Esophagus mucosa (tissue), 1 donor: ENCODE data around the gene CRTC1. TPM values are rescaled to one million over a fixed set of nuclear protein-coding genes. Genes with fewer than 3 reads are reported as not detected.
A peak's percentile ranks its signal among the peaks of the same experiment; 100 is the strongest.
"Not testable (repeated sequence)": the region's sequence is repeated elsewhere in the genome, so short reads cannot be mapped to it uniquely, and the experiment has no call there.

ENCODE experiments used
- ATAC-seq: fragments of 200-7000 bp; cut with Tn5 transposase; one replicate; pipeline ENCODE4 v1.9.1; 2020
- total RNA-seq: library from RNA; stranded (reverse); gene quantifications from one replicate; pipeline ENCODE4 v1.2.4, GENCODE V29; 2023
- donor health status: DM: yes; HTN: yes; CAD: no.

The CRTC1 gene
- total RNA-seq, 1 donor from 2014 or later: 4.0 TPM

DNA sequence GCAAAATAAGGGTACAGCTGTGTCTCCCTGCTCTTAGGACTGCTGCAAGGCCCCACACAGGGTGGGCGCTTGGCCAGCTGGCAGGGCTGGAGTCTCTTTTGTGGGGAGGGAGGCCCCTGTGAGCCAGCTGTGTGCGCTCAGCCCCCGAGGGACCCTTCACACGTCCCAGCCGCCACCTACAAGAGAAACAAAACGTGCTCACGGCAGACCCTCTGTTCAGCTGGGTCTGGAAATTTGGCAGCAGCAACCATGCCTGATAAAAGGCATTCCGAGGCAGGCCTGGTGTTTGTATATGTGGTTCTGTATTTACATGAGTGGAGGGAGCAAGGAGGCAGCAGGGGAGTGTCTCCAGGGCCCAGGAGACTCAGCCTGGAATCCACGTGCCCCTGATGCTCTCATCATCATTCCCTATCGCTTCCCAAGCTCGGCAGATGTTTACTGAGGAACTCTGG lies 49.7 kb downstream of the CRTC1 start:
- ATAC-seq: no peak

- ATAC-seq: not testable (repeated sequence)
Measured at GRCh38 chr19:18733762-18734332, 50.4 kb downstream of the CRTC1 start.

DNA sequence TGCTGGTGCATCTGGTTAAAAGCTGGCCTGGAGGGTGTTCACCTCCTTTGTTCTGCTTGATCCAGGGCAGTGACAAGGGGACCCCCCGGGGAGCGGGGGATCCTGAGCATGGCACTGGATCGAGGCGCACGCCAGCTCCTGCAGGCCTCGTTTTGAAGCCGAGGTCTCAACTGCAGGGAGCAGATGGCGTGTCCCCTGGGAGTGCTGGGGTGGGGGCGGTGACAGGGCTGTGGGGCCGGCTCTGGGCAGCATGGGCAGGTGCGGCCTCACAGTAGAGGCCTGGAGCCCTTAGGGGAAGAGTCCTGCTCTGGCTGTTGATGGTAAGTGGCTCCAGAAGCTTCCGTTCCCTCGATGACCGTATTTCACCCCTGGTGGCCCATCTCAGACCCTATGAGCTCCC lies 51.8 kb downstream of the CRTC1 start:
- ATAC-seq: no peak

- no peak for ATAC-seq
Measured at GRCh38 chr19:18735752-18736151, 52.3 kb downstream of the CRTC1 start.

GRCh38 chr19:18736415-18737336 lies 53.2 kb downstream of the CRTC1 start:
- no peak for ATAC-seq

GRCh38 chr19:18737337-18737953 lies 54.0 kb downstream of the CRTC1 start:
- no peak for ATAC-seq

DNA sequence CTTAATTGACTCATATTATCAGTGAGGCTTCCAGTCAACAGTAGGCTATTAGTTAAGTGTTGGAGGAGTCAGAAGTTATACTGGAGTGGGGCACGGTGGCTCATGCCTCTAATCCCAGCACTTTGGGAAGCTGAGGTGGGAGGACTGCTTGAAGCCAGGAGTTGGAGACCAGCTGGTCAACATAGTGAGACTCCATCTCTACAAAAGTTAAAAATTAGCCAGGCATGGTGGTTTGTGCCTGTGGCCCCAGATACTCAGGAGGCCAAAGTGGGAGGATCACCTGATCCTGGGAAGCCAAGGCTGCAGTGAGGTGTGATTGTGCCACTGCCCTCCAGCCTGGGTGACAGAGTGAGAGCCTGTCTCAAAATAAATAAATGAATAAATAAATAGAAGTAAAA lies 54.5 kb downstream of the CRTC1 start:
- no peak for ATAC-seq

GRCh38 chr19:18738961-18739690 lies 55.6 kb downstream of the CRTC1 start:
- ATAC-seq: no peak

DNA sequence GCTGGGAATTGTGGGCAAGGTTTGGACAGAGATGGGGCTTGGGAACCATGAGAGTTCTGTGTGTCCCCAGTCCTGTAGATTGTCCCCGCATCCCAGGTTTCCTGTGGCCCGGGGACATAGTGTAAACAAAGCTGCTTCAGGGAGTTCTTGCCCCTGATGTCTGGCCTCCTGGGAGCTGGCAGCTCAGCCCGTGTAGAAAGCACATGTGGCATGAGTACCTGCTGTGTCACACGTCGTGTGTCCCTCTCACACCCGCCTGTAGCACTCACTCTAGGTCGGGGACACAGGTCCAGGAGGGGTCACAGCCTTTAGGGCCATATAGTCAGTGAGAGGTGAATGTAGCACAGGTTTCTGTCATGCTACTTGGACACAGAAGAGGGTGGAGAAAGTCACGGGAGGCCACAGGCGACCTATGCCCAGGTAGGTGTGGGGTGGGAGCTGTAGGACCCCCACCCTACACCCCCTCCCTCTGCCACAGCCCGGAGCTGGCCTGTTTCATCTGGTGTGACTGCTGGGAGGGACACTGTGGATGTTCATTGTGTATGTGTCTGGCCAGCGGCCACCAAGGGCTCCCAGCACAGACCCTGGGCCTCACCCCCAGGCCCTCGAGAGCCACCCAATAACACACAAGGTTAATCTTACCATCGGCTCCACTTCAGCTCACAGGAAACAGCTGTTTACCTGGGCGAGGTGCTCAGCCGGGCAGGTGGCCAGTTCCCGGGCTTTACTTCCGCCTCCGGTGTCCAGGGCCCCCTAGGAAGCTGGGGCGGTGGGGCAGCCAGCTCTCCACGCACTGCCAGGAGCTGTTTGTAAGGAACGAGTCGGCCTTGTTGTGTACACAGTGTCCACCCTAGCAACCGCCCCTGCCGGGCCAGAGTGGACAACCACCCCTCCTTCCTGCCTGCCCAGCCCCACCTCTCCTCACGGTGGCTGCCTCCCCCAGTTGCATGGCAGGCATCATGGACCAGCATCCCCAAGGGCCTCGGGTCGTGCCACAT lies 57.9 kb downstream of the CRTC1 start:
- ATAC-seq: no peak

GRCh38 chr19:18742324-18742723 lies 58.8 kb downstream of the CRTC1 start:
- no peak for ATAC-seq

DNA sequence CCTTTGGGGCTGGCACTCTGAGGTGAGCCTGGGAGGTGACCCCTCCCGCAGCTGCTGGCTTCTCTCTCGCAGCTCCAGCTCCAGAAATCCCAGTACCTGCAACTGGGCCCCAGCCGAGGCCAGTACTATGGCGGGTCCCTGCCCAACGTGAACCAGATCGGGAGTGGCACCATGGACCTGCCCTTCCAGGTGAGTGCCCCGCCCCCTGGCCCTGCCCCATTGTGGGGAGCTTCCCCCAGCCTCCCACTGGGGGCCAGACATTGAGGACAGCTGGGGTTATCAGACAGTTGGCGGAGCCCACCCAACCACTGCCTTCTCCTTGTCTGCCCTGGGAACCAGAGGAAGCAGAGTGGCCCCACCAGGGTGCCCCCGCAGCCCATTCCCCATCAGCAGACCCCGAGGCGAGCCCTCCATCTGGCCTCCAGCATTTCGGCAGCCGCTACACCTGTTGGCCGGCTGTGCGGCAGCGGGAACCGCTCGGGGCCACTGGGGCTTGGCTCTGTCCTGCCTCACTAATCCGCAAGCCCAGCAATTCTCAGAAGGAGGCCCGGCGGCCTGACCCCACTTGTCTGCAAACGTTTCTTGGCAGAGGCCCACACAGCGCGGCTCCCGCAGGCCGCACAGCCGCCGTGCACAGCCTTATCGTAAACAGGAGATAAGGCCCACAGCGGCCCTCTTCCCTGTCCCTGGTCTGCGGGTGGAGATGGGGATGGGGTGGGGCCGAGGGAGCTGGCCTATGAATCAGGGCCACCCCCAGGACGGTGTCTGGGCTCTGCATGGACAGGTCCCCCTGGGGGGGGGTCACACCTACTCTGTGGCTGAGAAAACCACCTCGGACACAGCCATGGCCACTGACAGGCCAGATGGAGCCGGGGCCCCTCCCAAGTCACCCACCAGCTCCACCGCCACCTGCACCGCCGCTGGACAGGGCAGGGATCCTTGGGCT lies 59.6 kb downstream of the CRTC1 start:
- ATAC-seq: peak; percentile 43

GRCh38 chr19:18743784-18744418 lies 60.4 kb downstream of the CRTC1 start:
- peak; percentile 4 for ATAC-seq

DNA sequence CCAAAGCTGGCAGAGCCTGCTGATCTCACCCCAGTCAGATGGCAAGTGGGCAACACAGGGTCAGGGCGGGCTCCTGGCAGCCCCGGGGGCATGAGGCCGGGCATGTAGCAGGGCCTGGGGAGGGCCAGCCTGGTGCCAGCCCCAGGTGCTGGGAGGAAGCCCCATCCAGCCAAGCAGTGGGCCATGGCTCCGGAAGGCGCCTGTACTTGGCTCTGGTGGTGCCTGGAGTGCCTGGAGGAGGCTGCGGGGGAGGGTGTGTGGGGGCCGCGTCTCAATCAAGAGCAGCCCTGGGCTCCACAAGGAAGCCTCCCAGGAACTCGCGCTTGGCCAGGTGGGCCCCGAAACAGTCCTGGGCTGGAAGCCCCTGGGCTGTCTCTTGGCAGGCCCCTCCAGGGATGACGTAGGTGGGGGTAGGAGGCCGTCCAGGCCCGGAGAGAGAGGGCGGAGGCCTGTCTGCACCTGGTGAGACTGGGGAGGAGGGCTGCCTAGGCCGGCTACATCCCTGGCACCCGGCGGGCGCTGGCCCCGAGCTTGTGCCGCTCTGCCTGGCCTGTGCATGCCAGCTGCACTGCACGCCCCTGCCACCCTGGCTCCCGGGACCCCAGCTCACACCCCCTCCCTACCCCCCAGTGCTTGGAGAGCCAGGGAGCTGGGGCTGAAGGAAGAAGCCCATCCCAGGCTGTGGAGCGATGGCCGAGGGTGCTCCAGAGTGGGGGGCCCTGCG lies 61.7 kb downstream of the CRTC1 start:
- peak; percentile 11 for ATAC-seq

DNA sequence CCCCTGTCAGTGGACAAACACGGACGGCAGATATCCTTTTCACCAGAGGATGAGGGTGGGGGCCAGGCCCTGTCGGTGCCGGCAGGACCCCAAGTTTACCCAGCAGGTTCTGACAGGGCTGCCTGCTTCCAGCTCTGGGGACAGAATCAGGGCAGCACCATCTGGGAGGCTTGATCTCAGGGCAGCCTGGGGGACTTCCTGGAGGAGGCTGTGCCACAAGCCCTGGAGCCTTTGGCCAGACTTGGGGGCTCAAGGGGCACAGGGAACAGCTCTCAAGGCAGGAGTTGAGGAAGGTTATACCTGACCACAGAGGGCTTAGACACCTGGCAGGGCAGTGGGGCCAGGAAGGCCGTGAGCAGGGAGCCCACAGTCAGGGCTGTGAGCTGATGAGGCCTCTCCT lies 62.5 kb downstream of the CRTC1 start:
- ATAC-seq: no peak

- ATAC-seq: no peak
Measured at GRCh38 chr19:18746401-18747325, 63.2 kb downstream of the CRTC1 start.

DNA sequence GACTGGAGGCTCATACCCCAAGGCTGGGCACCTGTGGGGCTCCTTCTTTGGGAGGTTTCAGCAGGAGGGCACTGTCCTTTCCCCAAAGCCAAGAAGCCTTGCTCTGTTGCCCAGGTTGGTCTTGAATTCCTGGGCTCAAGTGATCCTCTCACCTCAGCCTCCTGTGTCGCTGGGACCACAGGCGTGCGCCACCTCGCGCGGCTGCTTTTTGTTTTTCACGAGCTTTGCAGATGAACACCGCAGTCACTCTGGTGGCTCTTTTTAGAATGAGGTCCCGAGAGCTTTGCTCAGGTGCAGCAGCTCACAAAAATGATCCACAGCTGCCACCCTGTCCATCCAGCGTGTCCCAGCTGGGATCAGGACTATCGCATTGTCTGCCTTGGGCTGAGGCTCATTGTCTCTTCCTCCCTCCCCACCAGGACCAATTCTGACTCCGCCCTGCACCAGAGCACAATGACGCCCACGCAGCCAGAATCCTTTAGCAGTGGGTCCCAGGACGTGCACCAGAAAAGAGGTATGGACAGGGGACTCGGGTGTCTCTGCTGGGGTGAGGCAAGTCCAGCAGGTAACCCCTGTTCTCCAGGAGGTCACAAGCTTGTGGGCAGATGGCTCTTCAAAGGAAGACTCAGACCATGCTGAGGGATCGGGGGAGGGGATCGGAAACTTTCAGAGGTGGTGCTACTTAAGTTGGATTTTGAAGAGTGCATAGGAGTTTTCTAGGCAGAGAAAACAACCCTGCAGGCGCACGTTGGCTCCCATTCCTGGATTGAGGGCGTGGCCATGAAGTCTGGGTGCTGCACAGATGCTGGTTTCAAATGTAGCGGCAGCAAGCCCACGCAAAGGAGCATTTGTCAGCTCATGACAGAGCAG lies 66.1 kb downstream of the CRTC1 start:
- ATAC-seq: no peak
